GM12865 (cell line): ENCODE results near the gene AFG1L.
A peak's percentile ranks its signal among the peaks of the same experiment; 100 is the strongest.

Experiments
- DNase-seq: peaks from one replicate; pipeline ENCODE4 v3.0.0; 2010; ENCODE audit warnings: low read depth
- H3K4me3 ChIP-seq: 2 replicates; pipeline ENCODE4 v1.5.1; 2011; ENCODE audit warnings: mild to moderate bottlenecking, low read depth, low read length, control low read depth
- CTCF ChIP-seq: IDR thresholded peaks from 2 replicates; pipeline ENCODE4 v1.5.1; 2011; ENCODE audit warnings: low read length, control low read depth, low read depth, inconsistent platforms; ENCODE audit not compliant: insufficient read depth; ENCODE audit errors: missing control alignments

The AFG1L gene

GRCh38 chr6:108550256-108550655 is 255.4 kb downstream of the AFG1L start:
- H3K4me3 ChIP-seq, result no peak overlapping the region
- DNase-seq, result no peak
- TF ChIP-seq CTCF, result no peak

- DNase-seq, result no peak
- no peak overlapping the region for H3K4me3 ChIP-seq
- no peak for TF ChIP-seq CTCF
Measured at GRCh38 chr6:108555399-108556052, 260.7 kb downstream of the AFG1L start.

GRCh38 chr6:108556250-108556649 is 261.4 kb downstream of the AFG1L start:
- DNase-seq, result no peak
- no peak overlapping the region for H3K4me3 ChIP-seq
- no peak for TF ChIP-seq CTCF

- DNase-seq, result no peak
- no peak for TF ChIP-seq CTCF
- H3K4me3 ChIP-seq, result peak overlapping the region; percentile 29
Measured at GRCh38 chr6:108556866-108557493, 262.1 kb downstream of the AFG1L start.

GRCh38 chr6:108557494-108558371 is 262.9 kb downstream of the AFG1L start:
- DNase-seq, result peak; percentile 77
- H3K4me3 ChIP-seq, result peak overlapping the region; percentile 79
- no peak for TF ChIP-seq CTCF

- H3K4me3 ChIP-seq, result peak overlapping the region; percentile 79
- DNase-seq, result peak; percentile 99
- TF ChIP-seq CTCF, result no peak
Measured at GRCh38 chr6:108558372-108559096, 263.7 kb downstream of the AFG1L start.
